ENCODE data around the gene CLCA1. TPM values are rescaled to one million over a fixed set of nuclear protein-coding genes. Genes with fewer than 3 reads are reported as not detected.

Gene CLCA1
- total and polyA plus RNA-seq, 10 of the 15 experiments (the other 5 are each of a cell fraction or from before 2014, with no cell fraction given) = 0.13 TPM; not detected in 9

DNA sequence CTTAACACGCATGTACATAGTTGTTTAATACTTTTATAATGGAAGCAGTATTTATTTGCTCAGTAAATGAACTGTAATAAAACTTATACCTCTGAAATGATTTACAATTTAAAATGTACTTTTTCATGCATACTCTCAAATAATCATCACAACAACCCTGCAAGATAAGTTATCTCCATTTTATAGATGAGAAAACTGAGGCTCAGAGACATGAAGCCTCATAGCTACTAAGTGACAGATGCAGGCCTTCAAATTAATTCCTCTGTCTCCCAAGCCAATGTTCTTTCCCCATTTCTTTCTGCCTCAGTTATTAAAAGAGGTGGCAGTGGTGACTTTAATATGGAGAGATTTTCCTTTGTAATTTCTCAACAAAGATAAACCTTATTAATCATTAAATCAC lies 19.6 kb upstream of the CLCA1 start:
- POLR2A ChIA-PET = no interaction called here
- no peak for TF ChIP-seq NR2C1 (IDR thresholded peaks at IDR 0.05)
- TF ChIP-seq, protein P1, sequence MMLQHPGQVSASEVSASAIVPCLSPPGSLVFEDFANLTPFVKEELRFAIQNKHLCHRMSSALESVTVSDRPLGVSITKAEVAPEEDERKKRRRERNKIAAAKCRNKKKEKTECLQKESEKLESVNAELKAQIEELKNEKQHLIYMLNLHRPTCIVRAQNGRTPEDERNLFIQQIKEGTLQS (IDR thresholded peaks at IDR 0.05; ENCODE audit: borderline replicate concordance, extremely low read depth, low read depth, low read length) = no peak
- TF ChIP-seq POLR2AphosphoS5 (IDR thresholded peaks at IDR 0.05; ENCODE audit: low read length) = no peak
- no peak for TF ChIP-seq EZH2 (IDR thresholded peaks at IDR 0.05; ENCODE audit: borderline replicate concordance, control insufficient read depth, low read depth, low read length)
- TF ChIP-seq FOS (IDR thresholded peaks at IDR 0.05; ENCODE audit: borderline replicate concordance, extremely low read depth, insufficient read length) = no peak
- TF ChIP-seq ZNF274 (IDR thresholded peaks at IDR 0.05; ENCODE audit: insufficient read depth, insufficient read length) = no peak
- no peak for TF ChIP-seq HDAC2 (IDR thresholded peaks at IDR 0.05)
- TF ChIP-seq ETV6 (conservative IDR thresholded peaks at IDR 0.05 in 1 of 2, IDR thresholded peaks at IDR 0.05 in 1 of 2; ENCODE audit: borderline replicate concordance in 1 of 2, low read depth in 1 of 2) = no peak
- TF ChIP-seq KLF5 (IDR thresholded peaks at IDR 0.05; ENCODE audit: partially characterized antibody) = no peak
- no peak for TF ChIP-seq MXI1 (IDR thresholded peaks at IDR 0.05; ENCODE audit: low read depth, low read length)
- TF ChIP-seq, protein P2, sequence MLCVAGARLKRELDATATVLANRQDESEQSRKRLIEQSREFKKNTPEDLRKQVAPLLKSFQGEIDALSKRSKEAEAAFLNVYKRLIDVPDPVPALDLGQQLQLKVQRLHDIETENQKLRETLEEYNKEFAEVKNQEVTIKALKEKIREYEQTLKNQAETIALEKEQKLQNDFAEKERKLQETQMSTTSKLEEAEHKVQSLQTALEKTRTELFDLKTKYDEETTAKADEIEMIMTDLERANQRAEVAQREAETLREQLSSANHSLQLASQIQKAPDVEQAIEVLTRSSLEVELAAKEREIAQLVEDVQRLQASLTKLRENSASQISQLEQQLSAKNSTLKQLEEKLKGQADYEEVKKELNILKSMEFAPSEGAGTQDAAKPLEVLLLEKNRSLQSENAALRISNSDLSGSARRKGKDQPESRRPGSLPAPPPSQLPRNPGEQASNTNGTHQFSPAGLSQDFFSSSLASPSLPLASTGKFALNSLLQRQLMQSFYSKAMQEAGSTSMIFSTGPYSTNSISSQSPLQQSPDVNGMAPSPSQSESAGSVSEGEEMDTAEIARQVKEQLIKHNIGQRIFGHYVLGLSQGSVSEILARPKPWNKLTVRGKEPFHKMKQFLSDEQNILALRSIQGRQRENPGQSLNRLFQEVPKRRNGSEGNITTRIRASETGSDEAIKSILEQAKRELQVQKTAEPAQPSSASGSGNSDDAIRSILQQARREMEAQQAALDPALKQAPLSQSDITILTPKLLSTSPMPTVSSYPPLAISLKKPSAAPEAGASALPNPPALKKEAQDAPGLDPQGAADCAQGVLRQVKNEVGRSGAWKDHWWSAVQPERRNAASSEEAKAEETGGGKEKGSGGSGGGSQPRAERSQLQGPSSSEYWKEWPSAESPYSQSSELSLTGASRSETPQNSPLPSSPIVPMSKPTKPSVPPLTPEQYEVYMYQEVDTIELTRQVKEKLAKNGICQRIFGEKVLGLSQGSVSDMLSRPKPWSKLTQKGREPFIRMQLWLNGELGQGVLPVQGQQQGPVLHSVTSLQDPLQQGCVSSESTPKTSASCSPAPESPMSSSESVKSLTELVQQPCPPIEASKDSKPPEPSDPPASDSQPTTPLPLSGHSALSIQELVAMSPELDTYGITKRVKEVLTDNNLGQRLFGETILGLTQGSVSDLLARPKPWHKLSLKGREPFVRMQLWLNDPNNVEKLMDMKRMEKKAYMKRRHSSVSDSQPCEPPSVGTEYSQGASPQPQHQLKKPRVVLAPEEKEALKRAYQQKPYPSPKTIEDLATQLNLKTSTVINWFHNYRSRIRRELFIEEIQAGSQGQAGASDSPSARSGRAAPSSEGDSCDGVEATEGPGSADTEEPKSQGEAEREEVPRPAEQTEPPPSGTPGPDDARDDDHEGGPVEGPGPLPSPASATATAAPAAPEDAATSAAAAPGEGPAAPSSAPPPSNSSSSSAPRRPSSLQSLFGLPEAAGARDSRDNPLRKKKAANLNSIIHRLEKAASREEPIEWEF (IDR thresholded peaks at IDR 0.05; ENCODE audit: insufficient replicate concordance, low read depth, low read length) = no peak
- no peak for TF ChIP-seq TAF1 (IDR thresholded peaks at IDR 0.05; ENCODE audit: borderline replicate concordance, low read depth, low read length)
- TF ChIP-seq SMAD5 (IDR thresholded peaks at IDR 0.05; ENCODE audit: low read depth) = no peak
- TF ChIP-seq, protein P3, sequence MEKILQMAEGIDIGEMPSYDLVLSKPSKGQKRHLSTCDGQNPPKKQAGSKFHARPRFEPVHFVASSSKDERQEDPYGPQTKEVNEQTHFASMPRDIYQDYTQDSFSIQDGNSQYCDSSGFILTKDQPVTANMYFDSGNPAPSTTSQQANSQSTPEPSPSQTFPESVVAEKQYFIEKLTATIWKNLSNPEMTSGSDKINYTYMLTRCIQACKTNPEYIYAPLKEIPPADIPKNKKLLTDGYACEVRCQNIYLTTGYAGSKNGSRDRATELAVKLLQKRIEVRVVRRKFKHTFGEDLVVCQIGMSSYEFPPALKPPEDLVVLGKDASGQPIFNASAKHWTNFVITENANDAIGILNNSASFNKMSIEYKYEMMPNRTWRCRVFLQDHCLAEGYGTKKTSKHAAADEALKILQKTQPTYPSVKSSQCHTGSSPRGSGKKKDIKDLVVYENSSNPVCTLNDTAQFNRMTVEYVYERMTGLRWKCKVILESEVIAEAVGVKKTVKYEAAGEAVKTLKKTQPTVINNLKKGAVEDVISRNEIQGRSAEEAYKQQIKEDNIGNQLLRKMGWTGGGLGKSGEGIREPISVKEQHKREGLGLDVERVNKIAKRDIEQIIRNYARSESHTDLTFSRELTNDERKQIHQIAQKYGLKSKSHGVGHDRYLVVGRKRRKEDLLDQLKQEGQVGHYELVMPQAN (conservative IDR thresholded peaks at IDR 0.05) = no peak
- TF ChIP-seq, protein P4, sequence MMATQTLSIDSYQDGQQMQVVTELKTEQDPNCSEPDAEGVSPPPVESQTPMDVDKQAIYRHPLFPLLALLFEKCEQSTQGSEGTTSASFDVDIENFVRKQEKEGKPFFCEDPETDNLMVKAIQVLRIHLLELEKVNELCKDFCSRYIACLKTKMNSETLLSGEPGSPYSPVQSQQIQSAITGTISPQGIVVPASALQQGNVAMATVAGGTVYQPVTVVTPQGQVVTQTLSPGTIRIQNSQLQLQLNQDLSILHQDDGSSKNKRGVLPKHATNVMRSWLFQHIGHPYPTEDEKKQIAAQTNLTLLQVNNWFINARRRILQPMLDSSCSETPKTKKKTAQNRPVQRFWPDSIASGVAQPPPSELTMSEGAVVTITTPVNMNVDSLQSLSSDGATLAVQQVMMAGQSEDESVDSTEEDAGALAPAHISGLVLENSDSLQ (IDR thresholded peaks at IDR 0.05) = no peak

More for the DNA sequence above, 19.6 kb upstream of the CLCA1 start:
- Histone ChIP-seq H3K4me1 (ENCODE audit: control insufficient read depth, insufficient read depth, low read length) (no peaks in the 10 kb centered on the region), H3K9ac (ENCODE audit: control insufficient read depth, insufficient read depth, low read length) (no peak overlapping the region), H2AFZ (ENCODE audit: control insufficient read depth, low read depth, low read length) (no peak overlapping the region), H4K20me1 (ENCODE audit: control insufficient read depth, insufficient read depth) (no peaks in the 10 kb centered on the region), H3K27ac (ENCODE audit: control insufficient read depth, insufficient read depth) (no peak overlapping the region), H3K27me3 (replicated peaks in 1 of 2; ENCODE audit: control insufficient read depth in 2 of 2, insufficient read depth in 2 of 2, low read length in 1 of 2) (no peaks in the 10 kb centered on the region), H3K4me3 (no peak overlapping the region), H3K79me2 (ENCODE audit: control insufficient read depth, insufficient read depth, low read length) (no peaks in the 10 kb centered on the region), H3K36me3 (ENCODE audit: control insufficient read depth in 2 of 2, insufficient read depth in 2 of 2, low read length in 1 of 2) (no peaks in the 10 kb centered on the region), H3K4me2 (ENCODE audit: control insufficient read depth, insufficient read depth) (no peak overlapping the region), H3K9me3 (replicated peaks; ENCODE audit: control insufficient read depth, insufficient read depth, low read length) (no peaks in the 10 kb centered on the region)
- CTCF ChIA-PET = no interaction called here
- no TSS peak for BruUV-seq (replicated peaks)
- no peak for DNase-seq (ENCODE audit: low read depth, low spot score)
- RAD21 ChIA-PET (ENCODE audit: unreplicated experiment) = no interaction called here
- in situ Hi-C loops (cut with MboI) (no loop called here), intact Hi-C loops (cut with micrococcal nuclease; ENCODE audit: unreplicated experiment) (no loop called here)
- SMC1A ChIA-PET (ENCODE audit: uncharacterized antibody, unreplicated experiment) = no interaction called here
- 57% methylated on average over 1 of the region's 1 CpG for WGBS (ENCODE audit: insufficient coverage, insufficient replicate concordance, low lambda C conversion rate, missing lambda C conversion rate)
- ATAC-seq = no peak
- no peak for FAIRE-seq

All from GM12878 (cell line).